H1 (cell line): ENCODE measurements around the gene APLP1. TPM values are rescaled to one million over a fixed set of nuclear protein-coding genes. Genes with fewer than 3 reads are reported as not detected.

Experiments used
- CTCF ChIA-PET: fragments of 300-600 bp; sonication (Branson Sonifier 250); formaldehyde crosslinking; loops from one replicate; lab custom pipeline; 2021; ENCODE audit not compliant: partially characterized antibody; lab: Charles Lee
- POLR2A ChIA-PET: fragments of 300-600 bp; sonication (Branson Sonifier 250); formaldehyde crosslinking; loops from one replicate; lab custom pipeline; 2021; ENCODE audit warnings: inconsistent platforms; ENCODE audit not compliant: partially characterized antibody; lab: Charles Lee
- DNase-seq, 2 experiments: peaks; one replicate each; pipeline versions ENCODE4 v3.0.0 to v3.0.0-alpha.2; 2010 to 2022; ENCODE audit warnings: low spot score in 2 of 2, low read depth in 1 of 2, mixed read lengths in 1 of 2
- FAIRE-seq: peaks from 2 replicates; lab custom pipeline; 2011; peaks lifted over from hg19 to GRCh38; lab: Jason Lieb, UNC
- H2AFZ ChIP-seq: 2 replicates; pipeline ENCODE4 v1.8.1; 2012; ENCODE audit warnings: low read length, inconsistent platforms
- H2AK5ac ChIP-seq: 2 replicates; pipeline ENCODE4 v1.6.1; 2013; ENCODE audit warnings: low read depth, low read length
- H2BK120ac ChIP-seq: replicated peaks from 2 replicates; pipeline ENCODE3; 2013; ENCODE audit warnings: low read depth, low read length, inconsistent platforms
- H2BK12ac ChIP-seq: 2 replicates; pipeline ENCODE4 v1.6.1; 2013; ENCODE audit warnings: low read depth, low read length
- H2BK15ac ChIP-seq: 2 replicates; pipeline ENCODE4 v1.6.1; 2013; ENCODE audit warnings: low read length
- H2BK20ac ChIP-seq: 2 replicates; pipeline ENCODE4 v1.6.1; 2013; ENCODE audit warnings: low read length
- H2BK5ac ChIP-seq: 2 replicates; pipeline ENCODE4 v1.6.1; 2013; ENCODE audit warnings: low read depth, low read length
- H3K14ac ChIP-seq: 2 replicates; pipeline ENCODE4 v1.6.1; 2013; ENCODE audit warnings: inconsistent platforms; ENCODE audit not compliant: insufficient read length
- H3K18ac ChIP-seq: 2 replicates; pipeline ENCODE4 v1.6.1; 2013; ENCODE audit warnings: low read length; ENCODE audit errors: extremely low read depth
- H3K23ac ChIP-seq: 2 replicates; pipeline ENCODE4 v1.6.1; 2013; ENCODE audit warnings: inconsistent platforms; ENCODE audit not compliant: insufficient read length
- H3K23me2 ChIP-seq: 2 replicates; pipeline ENCODE4 v1.6.1; 2013; ENCODE audit warnings: low read depth, low read length
- H3K27ac ChIP-seq: 2 replicates; pipeline ENCODE4 v1.6.1; 2011; ENCODE audit warnings: low read depth, low read length, inconsistent platforms
- H3K27me3 ChIP-seq, 4 experiments: replicated peaks in 1 of 4; 1 replicate in 1 of 4; 2 replicates in 3 of 4; pipeline versions ENCODE4 v1.6.1 to v1.8.1; 2011 to 2013; ENCODE audit warnings: low read length in 3 of 4, mild to moderate bottlenecking in 3 of 4, inconsistent platforms in 2 of 4, mixed read lengths in 2 of 4, moderate library complexity in 1 of 4; ENCODE audit not compliant: control insufficient read depth in 3 of 4, insufficient read depth in 3 of 4; ENCODE audit errors: extremely low read depth in 1 of 4
- H3K36me3 ChIP-seq, 4 experiments: 2 replicates each; pipeline versions ENCODE4 v1.6.1 to v1.8.1; 2011 to 2013; ENCODE audit warnings: mild to moderate bottlenecking in 4 of 4, low read length in 3 of 4, moderate library complexity in 2 of 4, control low read depth in 1 of 4, inconsistent platforms in 1 of 4; ENCODE audit not compliant: insufficient read depth in 4 of 4, control insufficient read depth in 2 of 4
- H3K4ac ChIP-seq: replicated peaks from 2 replicates; pipeline ENCODE3; 2013; ENCODE audit warnings: low read length, low read depth, mixed read lengths, inconsistent platforms; ENCODE audit not compliant: insufficient read length
- H3K4me1 ChIP-seq, 4 experiments: replicated peaks in 1 of 4; 1 replicate in 1 of 4; 2 replicates in 3 of 4; pipeline versions ENCODE4 v1.6.1 to v1.8.1; 2011 to 2013; ENCODE audit warnings: low read length in 3 of 4, inconsistent platforms in 2 of 4, mixed read lengths in 1 of 4; ENCODE audit not compliant: insufficient read depth in 4 of 4, control insufficient read depth in 3 of 4
- H3K4me2 ChIP-seq, 2 experiments: 2 replicates each; pipeline versions ENCODE4 v1.6.1 to v1.8.1; 2011 to 2013; ENCODE audit warnings: low read depth in 2 of 2, low read length in 2 of 2, control low read depth in 1 of 2, inconsistent platforms in 1 of 2, mild to moderate bottlenecking in 1 of 2; ENCODE audit not compliant: insufficient read depth in 1 of 2
- H3K4me3 ChIP-seq, 4 experiments: fragments of 200-600, 300-600 bp in 1 of 4; sonication (generic), shearing (Covaris generic), sonication (Bioruptor Twin) in 1 of 4; 2 replicates each; pipeline versions ENCODE4 v1.5.1 to v1.8.1; 2011 to 2016; ENCODE audit warnings: low read length in 4 of 4, low read depth in 3 of 4, control low read depth in 2 of 4, inconsistent platforms in 2 of 4, mild to moderate bottlenecking in 2 of 4, mixed read lengths in 1 of 4, moderate library complexity in 1 of 4; ENCODE audit not compliant: insufficient read depth in 2 of 4; ENCODE audit errors: extremely low read depth in 1 of 4
- H3K56ac ChIP-seq: replicated peaks from 2 replicates; pipeline ENCODE3; 2013; ENCODE audit warnings: low read depth, mild to moderate bottlenecking, mixed read lengths, low read length, inconsistent platforms; ENCODE audit not compliant: insufficient read length
- H3K79me1 ChIP-seq: 2 replicates; pipeline ENCODE4 v1.6.1; 2013; ENCODE audit warnings: low read depth, low read length, control low read depth
- H3K79me2 ChIP-seq, 2 experiments: 2 replicates each; pipeline versions ENCODE4 v1.6.1 to v1.8.1; 2012 to 2013; ENCODE audit warnings: low read length in 2 of 2, mild to moderate bottlenecking in 2 of 2, inconsistent platforms in 1 of 2; ENCODE audit not compliant: insufficient read depth in 2 of 2, control insufficient read depth in 1 of 2
- H3K9ac ChIP-seq, 4 experiments: replicated peaks in 1 of 4; 1 replicate in 1 of 4; 2 replicates in 3 of 4; pipeline versions ENCODE4 v1.6.1 to v1.8.1; 2011 to 2013; ENCODE audit warnings: low read depth in 3 of 4, low read length in 3 of 4, control low read depth in 2 of 4, mild to moderate bottlenecking in 2 of 4, moderate library complexity in 2 of 4, inconsistent platforms in 1 of 4; ENCODE audit errors: extremely low read depth in 1 of 4
- H3K9me3 ChIP-seq, 2 experiments: 2 replicates each; pipeline versions ENCODE4 v1.6.1 to v1.8.1; 2012 to 2013; ENCODE audit warnings: mild to moderate bottlenecking in 2 of 2, moderate library complexity in 2 of 2, control low read depth in 1 of 2, inconsistent platforms in 1 of 2, low read depth in 1 of 2, low read length in 1 of 2, mixed read lengths in 1 of 2; ENCODE audit not compliant: insufficient read depth in 2 of 2
- H4K20me1 ChIP-seq, 2 experiments: replicated peaks in 1 of 2; 2 replicates each; pipeline versions ENCODE3 to v1.8.1; 2011 to 2013; ENCODE audit warnings: inconsistent platforms in 2 of 2, low read length in 2 of 2, mild to moderate bottlenecking in 1 of 2; ENCODE audit not compliant: insufficient read depth in 2 of 2, control insufficient read depth in 1 of 2
- H4K5ac ChIP-seq: 2 replicates; pipeline ENCODE4 v1.6.1; 2013; ENCODE audit warnings: low read length, low read depth, mixed read lengths, inconsistent platforms; ENCODE audit not compliant: insufficient read length
- H4K8ac ChIP-seq: 2 replicates; pipeline ENCODE4 v1.8.0; 2013; ENCODE audit warnings: mild to moderate bottlenecking, moderate library complexity, low read length, inconsistent platforms; ENCODE audit not compliant: insufficient read depth; ENCODE audit errors: extremely low read depth
- H4K91ac ChIP-seq: replicated peaks from 2 replicates; pipeline ENCODE3; 2013; ENCODE audit warnings: low read length, mixed read lengths, inconsistent platforms; ENCODE audit not compliant: insufficient read length
- CBX8 ChIP-seq: fragments of 300-800, 300-1000 bp; sonication (generic); IDR thresholded peaks from 2 replicates; pipeline ENCODE4 v1.7.1; 2016; ENCODE audit warnings: low read depth, low read length, borderline replicate concordance
- CTBP2 ChIP-seq: IDR thresholded peaks from 2 replicates; pipeline ENCODE4 v1.7.0; 2011; ENCODE audit warnings: borderline replicate concordance, mild to moderate bottlenecking, moderate library complexity, mixed read lengths, low read length; ENCODE audit not compliant: insufficient read depth, insufficient read length
- EZH2 ChIP-seq: fragments of 200-600 bp; sonication (generic); IDR thresholded peaks from 2 replicates; pipeline ENCODE4 v1.7.1; 2012; ENCODE audit warnings: low read depth, mild to moderate bottlenecking, moderate library complexity, low read length, inconsistent platforms; ENCODE audit not compliant: severe bottlenecking
- GTF2F1 ChIP-seq: IDR thresholded peaks from 2 replicates; pipeline ENCODE4 v1.6.1; 2012; ENCODE audit warnings: low read depth, low read length, improper control_type of control experiment, borderline replicate concordance
- HDAC2 ChIP-seq, 2 experiments: fragments of 300-600 bp in 1 of 2; sonication (generic) in 1 of 2; IDR thresholded peaks; 2 replicates each; pipeline ENCODE4 v1.6.1; 2011 to 2012; ENCODE audit warnings: low read depth in 2 of 2, low read length in 2 of 2, mild to moderate bottlenecking in 2 of 2, moderate library complexity in 2 of 2, borderline replicate concordance in 1 of 2, inconsistent platforms in 1 of 2
- KDM5A ChIP-seq: fragments of 200-600 bp; IDR thresholded peaks from 2 replicates; pipeline ENCODE4 v1.7.1; 2012; ENCODE audit warnings: mild to moderate bottlenecking, low read length, inconsistent platforms, mixed read lengths
- NANOG ChIP-seq: IDR thresholded peaks from 2 replicates; pipeline ENCODE4 v1.6.1; 2011; ENCODE audit warnings: low read length, low read depth, mild to moderate bottlenecking, inconsistent platforms; ENCODE audit not compliant: insufficient read depth, poor library complexity, severe bottlenecking
- PHF8 ChIP-seq: fragments of 200-600 bp; sonication (generic); conservative IDR thresholded peaks from 2 replicates; pipeline ENCODE4 v1.7.1; 2012; ENCODE audit warnings: low read depth, mild to moderate bottlenecking, inconsistent platforms, low read length, moderate library complexity
- RAD21 ChIP-seq, 2 experiments: IDR thresholded peaks in 1 of 2; conservative IDR thresholded peaks in 1 of 2; 2 replicates each; pipeline ENCODE4 v1.6.1; 2011; ENCODE audit warnings: low read depth in 2 of 2, low read length in 2 of 2, improper control_type of control experiment in 1 of 2, inconsistent platforms in 1 of 2, mild to moderate bottlenecking in 1 of 2, moderate library complexity in 1 of 2
- SAP30 ChIP-seq: fragments of 300-600 bp; sonication (generic); IDR thresholded peaks from 2 replicates; pipeline ENCODE4 v1.7.1; 2012; ENCODE audit warnings: low read length, moderate library complexity, mild to moderate bottlenecking, inconsistent platforms; ENCODE audit not compliant: insufficient read depth, insufficient replicate concordance
- SP1 ChIP-seq: IDR thresholded peaks from 2 replicates; pipeline ENCODE4 v1.6.1; 2011; ENCODE audit warnings: low read depth, low read length
- WGBS, 2 experiments: shearing (Covaris generic) in 1 of 2; methylation state at CpG; one replicate each; pipeline versions ENCODE4 v1.1.6 to v1.1.7; 2013 to 2015; ENCODE audit warnings: low lambda C conversion rate in 2 of 2, mixed read lengths in 2 of 2, inconsistent platforms in 1 of 2, low coverage in 1 of 2, missing lambda C conversion rate in 1 of 2; ENCODE audit not compliant: insufficient replicate concordance in 2 of 2, insufficient coverage in 1 of 2, insufficient read length in 1 of 2; ENCODE audit errors: extremely low coverage in 1 of 2, missing lambda C conversion rate in 1 of 2; 5-methylcytosine and 5-hydroxymethylcytosine counted together
- polyA plus RNA-seq, 7 experiments: library from polyadenylated mRNA; depleted of rRNA in 3 of 7; stranded (reverse) in 5 of 7; unstranded in 2 of 7; fragments of >200 nt in 5 of 7; fragments of 200-250 nt in 2 of 7; gene quantifications; 1 replicate in 5 of 7; 2 replicates in 1 of 7; 4 replicates in 1 of 7; pipeline versions ENCODE4 v1.2.1 to v1.2.3, GENCODE V29; 2011 to 2013; ENCODE audit warnings: missing spikeins in 2 of 7, mixed read lengths in 2 of 7
- total RNA-seq: library from RNA; stranded (reverse); fragmentation: NEBNext Ultra II Directional; extraction: Animal tissue kit (Norgen Biotek cat#: 25700); gene quantifications from 2 replicates; pipeline ENCODE4 v1.2.1, GENCODE V29; 2021

The APLP1 gene
- total and polyA plus RNA-seq, 2 of the 8 experiments (the other 6 are each of a cell fraction or from before 2014, with no cell fraction given), result 19.9 to 22.0 TPM

GRCh38 chr19:35901055-35901644 lies 32.8 kb downstream of the APLP1 start:
- H3K9ac ChIP-seq, result no peak overlapping the region
- TF ChIP-seq GTF2F1 (no peak), HDAC2 (IDR thresholded peaks at IDR 0.05; ENCODE audit: borderline replicate concordance in 1 of 2, low read depth in 2 of 2, low read length in 2 of 2) (no peak), KDM5A (no peak), CTBP2 (no peak), PHF8 (no peak), SAP30 (no peak), SP1 (no peak), RAD21 (IDR thresholded peaks at IDR 0.05 in 1 of 2, conservative IDR thresholded peaks at IDR 0.05 in 1 of 2; ENCODE audit: low read depth in 2 of 2, low read length in 2 of 2) (no peak), EZH2 (no peak), CBX8 (no peak), NANOG (no peak)

More at GRCh38 chr19:35901055-35901644, 32.8 kb downstream of the APLP1 start:
- Histone ChIP-seq H3K4me3 (peak overlapping the region; percentile 88 to 94 (median 90); a peak in 4 of 8 replicates), H3K4me1 (peaks cover 0 to 14% (median 6%) of the 10 kb centered on the region in 4 experiments; a peak in 6 of 7 replicates), H3K18ac (no peak overlapping the region), H2BK12ac (no peak overlapping the region), H2BK120ac (no peak overlapping the region), H3K4me2 (peak overlapping the region; percentile 68 to 89; a peak in 2 of 4 replicates), H2BK20ac (no peak overlapping the region), H3K23me2 (peaks cover 12% of the 10 kb centered on the region), H2BK5ac (no peak overlapping the region), H3K9me3 (no peaks in the 10 kb centered on the region), H3K79me2 (peaks cover 0 to 8% of the 10 kb centered on the region in 2 experiments; a peak in 1 of 4 replicates), H3K27ac (no peak overlapping the region), H3K14ac (no peak overlapping the region), H2AK5ac (no peak overlapping the region), H2AFZ (no peak overlapping the region), H4K91ac (no peak overlapping the region), H3K4ac (no peak overlapping the region), H2BK15ac (no peak overlapping the region), H3K36me3 (peaks cover 4 to 18% (median 6%) of the 10 kb centered on the region in 4 experiments; a peak in 7 of 8 replicates), H3K27me3 (no peaks in the 10 kb centered on the region), H3K79me1 (no peaks in the 10 kb centered on the region; the same call in 1 of the 2 replicates), H4K5ac (no peak overlapping the region), H4K8ac (no peak overlapping the region), H4K20me1 (peaks cover 0 to 1% of the 10 kb centered on the region in 2 experiments), H3K56ac (no peak overlapping the region), H3K23ac (no peak overlapping the region)
- DNase-seq, result no peak
- CTCF ChIA-PET, result no interaction called here
- no peak for FAIRE-seq
- WGBS, 2 experiments, result 65% methylated on average over 2 of the region's 2 CpGs; no CpG with 5 or more reads in 1 of the 2 experiments
- POLR2A ChIA-PET, result interaction anchor here (0.6 to 1.6 kb wide), 5 partner anchors 16 to 55 kb away, joined by 3 to 6 read pairs (median 3); no protein-coding TSS in a partner anchor
